Stimulated activated CD4-positive, alpha-beta T cell treated with anti-CD3 and anti-CD28 coated beads, Interleukin-1b, Interleukin-23, amount 100 ng/mL, for 1 hour (primary cell): ENCODE data around the gene FAM177A1.
"Not testable (repeated sequence)": the region's sequence is repeated elsewhere in the genome, so short reads cannot be mapped to it uniquely, and the experiment has no call there.

Experiments
- DNase-seq, 2 donors: peaks; one replicate each; pipeline ENCODE4 v3.0.0-alpha.2; 2020; ENCODE audit warnings: low read depth in 2 of 2

FAM177A1 gene

DNA sequence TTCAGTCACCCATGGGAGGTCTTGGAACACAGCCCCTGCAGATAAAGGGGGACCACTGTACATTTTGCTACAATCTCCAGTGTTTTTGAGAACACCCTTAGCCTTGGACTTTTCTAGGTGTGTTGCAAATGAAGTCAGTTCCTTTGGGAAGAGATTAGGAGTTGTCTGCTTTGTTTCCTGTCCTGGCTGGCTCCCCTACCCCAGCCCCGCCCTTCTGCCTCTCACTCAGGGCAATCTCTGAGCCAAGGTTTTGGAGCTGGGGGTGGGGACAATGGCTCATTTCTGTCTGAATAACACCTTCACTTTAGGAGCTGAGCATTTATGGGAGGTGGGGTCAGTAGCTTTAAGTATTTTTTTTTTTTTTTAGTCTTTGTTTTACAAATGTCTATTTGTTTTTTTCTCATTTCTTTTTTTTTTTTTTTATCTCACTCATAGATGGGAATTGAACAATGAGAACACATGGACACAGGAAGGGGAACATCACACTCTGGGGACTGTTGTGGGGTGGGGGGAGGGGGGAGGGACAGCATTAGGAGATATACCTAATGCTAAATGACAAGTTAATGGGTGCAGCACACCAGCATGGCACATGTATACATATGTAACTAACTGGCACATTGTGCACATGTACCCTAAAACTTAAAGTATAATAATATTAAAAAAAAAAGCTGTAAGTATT is 15.2 kb downstream of the FAM177A1 start:
- not testable (repeated sequence) for DNase-seq

DNA sequence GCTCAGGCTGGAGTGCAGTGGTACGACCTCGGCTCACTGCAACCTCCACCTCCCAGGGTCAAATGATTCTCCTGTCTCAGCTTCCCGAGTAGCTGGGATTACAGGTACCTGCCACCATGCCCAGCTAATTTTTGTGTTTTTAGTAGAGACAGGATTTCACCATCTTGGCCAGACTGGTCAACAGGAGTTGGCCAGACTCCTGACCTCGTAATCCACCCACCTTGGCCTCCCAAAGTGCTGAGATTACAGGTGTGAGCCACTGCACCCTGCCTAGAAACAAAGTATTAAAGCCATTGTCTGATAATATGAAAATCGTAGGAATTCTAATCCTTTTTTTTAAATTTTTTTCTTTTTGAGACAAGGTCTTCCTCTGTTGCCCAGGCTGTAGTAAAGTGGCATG is 19.7 kb downstream of the FAM177A1 start:
- DNase-seq: not testable (repeated sequence)

DNA sequence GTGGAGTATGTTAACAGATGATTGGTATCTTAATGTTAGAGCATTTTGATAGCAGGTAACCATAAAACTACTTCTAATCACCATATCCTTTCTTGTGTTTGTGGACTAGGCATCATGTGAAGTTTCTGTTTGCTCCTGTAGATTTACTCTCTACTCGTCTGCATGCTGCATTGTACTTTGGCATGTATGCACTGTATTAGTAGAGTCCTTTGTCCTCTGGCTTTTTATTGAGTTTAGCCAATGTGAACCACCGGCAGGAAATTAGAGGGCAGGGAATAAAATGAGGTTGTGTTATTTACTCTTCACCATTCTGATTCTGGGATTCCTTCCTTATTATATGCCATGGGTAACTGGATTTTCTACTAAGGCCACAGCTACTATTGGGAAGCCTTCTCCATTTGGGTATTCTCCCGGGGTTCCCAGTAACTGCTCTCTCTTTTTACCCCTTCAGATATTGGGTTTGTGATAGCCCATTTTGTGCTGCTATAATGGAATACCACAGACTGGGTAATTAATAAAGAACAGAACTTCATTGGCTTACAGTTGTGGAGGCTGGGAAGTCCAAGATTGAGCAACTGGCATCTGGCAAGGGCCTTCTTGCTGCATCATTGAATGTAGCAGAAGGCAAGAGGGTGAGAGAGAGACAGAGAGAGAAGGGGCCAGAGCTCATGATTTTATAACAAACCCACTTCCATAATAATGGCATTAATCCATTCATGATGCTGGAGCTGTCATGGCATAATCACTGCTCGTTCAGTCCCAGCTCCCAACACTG is 22.4 kb downstream of the FAM177A1 start:
- no peak for DNase-seq

DNA sequence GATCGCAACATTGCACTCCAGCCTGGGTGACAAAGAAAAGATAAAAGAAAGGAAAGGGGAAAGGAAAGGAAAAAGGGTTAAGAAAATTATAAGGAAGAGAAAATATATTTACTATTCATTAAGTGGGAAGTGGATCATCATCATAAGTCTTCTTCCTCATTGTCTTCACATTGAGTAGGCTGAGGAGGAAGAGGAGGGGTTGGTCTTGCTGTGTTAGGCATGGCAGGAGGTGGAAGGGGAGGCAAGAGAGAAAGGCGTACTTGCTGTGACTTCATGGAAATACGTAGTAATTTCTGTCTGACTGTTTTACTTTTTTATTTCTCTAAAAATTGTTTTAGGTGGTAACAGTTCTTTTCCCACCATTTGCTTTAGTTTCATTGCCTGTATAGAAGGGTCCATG is 26.2 kb downstream of the FAM177A1 start:
- DNase-seq: no peak

DNA sequence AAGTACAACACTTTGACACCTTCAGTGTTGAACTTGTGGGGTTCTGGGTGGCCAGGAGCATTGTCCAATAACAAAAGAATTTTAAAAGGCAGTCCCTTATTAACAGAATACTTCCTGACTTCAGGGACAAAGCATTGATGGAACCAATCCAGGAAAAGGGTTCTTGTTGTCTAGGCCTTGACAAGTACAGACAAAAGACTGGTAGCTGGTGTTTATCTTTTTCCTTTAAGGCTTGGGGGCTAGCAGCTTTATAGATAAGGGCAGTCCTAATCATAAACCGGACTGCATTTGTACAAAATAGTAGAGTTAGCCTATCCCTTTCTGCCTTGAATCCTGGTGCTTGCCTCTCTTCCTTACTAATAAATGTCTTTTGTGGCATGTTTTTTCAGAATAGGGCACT is 27.4 kb downstream of the FAM177A1 start:
- DNase-seq: no peak

DNA sequence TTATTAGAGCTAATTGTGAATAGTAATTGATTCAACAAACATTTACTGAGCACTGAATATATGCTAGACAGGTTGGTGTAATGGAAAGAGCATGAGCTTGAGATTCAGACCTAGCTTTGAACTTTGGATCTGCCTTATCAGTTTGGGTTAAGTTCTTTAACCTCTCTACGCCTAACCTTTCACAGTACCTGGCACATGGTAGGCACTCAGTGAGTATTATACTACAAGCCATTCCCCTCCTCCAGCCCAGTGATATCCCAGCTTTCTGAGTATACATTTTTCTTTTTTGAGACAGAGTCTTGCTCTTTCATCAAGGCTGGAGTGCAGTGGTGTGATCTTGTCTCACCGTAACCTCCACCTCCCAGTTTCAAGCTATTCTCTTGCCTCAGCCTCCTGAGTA is 32.0 kb downstream of the FAM177A1 start:
- no peak for DNase-seq

DNA sequence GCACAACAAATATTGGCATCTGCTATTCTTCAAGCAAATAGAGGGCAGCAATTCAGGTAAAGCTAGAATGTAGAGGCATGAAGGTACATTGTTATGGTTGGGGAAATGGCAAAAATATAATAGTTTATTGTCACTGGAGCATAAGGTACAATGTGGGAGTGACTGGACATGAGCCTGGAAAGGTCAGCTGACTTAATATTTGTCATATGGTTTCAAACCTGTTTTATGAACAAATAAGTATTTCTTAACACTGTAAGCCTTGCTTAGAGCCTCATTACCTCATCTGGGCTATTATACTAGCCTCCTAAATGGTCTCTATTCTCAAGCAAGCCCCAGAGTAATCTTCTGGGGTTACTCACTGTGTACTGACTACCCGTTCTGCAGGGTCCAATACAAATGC is 33.7 kb downstream of the FAM177A1 start:
- no peak for DNase-seq

DNA sequence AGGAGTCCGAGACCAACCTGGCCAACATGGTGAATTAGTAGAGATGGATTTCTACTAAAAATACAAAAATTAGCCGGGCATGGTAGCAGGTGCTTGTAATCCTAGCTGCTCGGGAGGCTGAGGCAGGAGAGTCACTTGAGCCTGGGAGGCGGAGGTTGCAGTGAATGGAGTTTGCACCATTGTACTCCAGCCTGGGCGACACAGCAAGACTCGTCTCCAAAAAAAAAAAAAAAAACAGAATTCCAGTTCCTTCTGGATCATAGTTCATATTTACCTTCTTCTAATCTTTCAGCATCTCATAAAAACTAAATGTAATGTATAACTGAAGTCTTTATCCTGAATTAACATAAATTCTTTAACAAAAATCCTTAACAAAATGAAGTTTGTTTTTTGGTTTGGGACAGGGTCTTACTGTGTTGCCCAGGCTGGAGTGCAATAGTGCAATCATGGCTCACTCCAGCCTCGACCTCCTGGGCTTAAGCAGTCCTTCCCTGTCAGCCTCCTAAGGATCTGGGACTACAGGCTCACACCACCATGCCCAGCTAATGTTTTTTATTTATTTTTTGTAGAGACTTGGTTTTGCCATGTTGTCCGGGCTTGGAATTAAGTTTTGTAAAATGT is 37.6 kb downstream of the FAM177A1 start:
- DNase-seq: no peak

DNA sequence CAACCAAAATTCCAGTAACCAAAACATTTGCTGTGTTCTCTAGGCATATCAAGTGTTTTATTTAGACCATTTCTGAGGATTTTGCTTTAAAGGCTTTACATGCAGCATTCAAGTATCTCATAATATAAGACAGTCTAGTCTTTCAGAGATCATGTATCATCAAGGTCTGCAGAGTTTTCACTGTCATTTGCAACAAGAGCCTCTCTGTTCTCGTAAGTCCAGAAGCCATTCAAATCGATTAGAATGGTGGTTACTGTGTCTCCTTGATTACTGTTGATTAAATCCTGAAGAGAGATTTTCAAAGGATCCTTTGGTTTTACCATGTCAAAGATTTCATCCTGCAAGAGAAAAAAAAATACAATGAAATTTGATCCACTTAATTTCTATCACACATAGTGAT is 39.4 kb downstream of the FAM177A1 start:
- DNase-seq: no peak

DNA sequence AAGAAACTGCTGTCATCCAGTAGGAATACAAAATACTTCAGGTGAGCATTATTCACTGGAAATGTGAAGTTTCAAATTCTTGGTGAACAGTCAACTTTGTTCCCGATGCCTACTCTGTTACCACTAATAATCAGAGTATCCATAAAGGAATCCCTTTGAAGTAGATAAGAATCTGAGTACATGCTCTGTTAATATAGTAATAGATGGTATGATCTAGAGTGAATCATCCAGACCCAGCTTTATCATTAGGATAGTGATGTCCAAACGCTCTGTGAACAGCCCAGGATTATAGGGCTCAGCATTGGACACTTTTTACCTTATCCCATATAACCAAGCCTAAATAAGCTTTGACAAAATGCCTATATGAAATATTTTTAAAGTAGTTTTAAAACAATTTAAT is 42.4 kb downstream of the FAM177A1 start:
- DNase-seq: no peak

DNA sequence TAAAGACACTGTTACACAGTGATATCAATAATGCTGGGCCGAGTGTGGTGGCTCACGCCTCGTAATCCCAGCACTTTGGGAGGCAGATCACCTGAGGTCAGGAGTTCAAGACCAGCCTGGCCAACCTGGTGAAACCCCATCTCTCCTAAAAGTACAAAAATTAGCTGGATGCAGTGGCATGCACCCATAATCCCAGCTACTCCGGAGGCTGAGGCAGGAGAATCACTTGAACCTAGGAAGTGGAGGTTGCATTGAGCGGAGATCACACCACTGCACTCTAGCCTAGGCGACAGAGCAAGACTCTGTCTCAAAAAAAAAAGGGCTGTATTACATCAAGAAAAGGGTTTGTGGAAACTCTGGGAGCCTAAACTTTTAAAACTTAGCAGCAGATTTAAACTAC is 48.6 kb downstream of the FAM177A1 start:
- not testable (repeated sequence) for DNase-seq

DNA sequence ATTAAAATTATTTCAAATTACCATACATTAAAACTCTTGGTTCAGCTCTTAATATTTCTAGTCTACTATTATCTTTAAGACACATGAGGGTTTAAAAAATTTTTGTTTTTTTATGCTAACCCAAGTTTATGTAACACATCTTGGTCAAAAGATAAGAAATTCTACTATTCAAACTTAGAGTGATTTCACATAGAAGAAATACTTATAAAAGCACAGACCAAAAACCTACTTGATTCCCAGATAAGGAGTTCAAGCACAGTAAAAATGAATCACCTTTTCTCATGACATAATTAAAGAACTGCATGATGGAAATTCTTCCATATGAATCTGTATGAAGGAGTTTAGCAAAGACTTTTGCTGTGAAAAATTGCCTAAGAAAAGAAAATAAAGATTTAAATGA is 61.8 kb downstream of the FAM177A1 start:
- no peak for DNase-seq

DNA sequence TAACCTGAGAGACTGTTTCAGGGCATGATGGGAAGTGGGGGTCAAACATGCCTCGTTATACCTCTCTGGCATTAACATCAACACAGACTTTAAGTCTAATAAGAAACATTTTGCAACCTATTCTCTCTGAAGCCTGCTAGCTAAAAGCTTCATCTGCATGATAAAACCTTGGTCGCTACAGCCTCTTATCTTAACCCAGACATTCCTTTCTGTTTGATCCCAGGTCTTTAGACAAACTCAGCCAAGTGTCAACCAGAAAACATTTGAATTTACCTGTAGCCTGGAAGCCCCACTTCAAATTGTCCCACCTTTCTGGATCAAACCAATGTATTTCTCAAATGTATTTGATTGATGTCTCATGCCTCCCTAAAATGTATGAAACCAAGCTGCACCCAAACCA is 66.6 kb downstream of the FAM177A1 start:
- DNase-seq: no peak

DNA sequence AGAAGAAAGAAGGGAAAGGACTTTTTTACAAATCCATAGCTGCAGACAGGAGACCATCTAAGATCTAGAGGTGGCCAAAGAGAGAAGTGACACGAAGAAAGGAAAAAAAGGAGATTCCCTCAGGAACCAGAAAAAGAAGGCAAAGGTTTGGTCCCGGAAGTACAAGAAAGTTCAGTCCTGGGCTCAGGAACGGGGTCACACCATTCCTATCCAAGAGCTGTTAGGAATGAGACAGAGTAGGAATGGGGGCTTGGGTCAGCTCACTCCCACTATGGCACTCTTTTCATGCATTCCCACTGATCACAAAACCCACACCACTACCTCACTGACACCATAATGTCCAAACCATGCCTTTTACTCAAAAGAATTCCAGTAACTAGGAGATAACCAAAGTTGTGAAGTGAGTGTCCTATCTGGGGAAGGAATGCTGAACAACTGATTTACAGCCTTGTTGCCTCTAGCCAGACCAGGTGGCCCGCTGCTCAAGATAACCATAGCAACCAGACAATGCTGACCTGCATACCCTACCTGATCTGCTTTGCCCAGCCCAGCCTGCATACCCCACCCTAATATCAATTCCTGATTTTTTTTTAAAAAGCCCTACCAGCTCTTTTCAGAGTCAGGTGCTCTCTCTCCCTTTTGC is 67.4 kb downstream of the FAM177A1 start:
- no peak for DNase-seq

DNA sequence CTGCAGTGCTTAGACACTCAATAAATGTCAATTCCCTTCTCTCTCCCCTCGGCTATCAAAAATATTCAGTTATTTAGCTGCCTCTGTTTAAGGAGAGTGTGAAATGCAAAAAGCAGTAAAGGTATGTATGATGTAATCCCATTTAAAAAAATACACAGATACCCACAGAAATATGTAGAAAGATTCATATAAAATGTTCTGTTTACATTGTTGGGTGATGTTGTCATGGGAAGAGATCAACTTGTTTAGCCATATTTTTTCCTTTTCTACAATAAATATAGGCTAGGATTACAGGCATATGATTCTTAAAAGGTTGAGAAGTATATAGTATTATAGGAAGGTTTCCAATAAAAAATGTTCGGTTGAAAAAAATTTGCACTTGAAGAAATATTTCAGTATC is 68.0 kb downstream of the FAM177A1 start:
- no peak for DNase-seq

DNA sequence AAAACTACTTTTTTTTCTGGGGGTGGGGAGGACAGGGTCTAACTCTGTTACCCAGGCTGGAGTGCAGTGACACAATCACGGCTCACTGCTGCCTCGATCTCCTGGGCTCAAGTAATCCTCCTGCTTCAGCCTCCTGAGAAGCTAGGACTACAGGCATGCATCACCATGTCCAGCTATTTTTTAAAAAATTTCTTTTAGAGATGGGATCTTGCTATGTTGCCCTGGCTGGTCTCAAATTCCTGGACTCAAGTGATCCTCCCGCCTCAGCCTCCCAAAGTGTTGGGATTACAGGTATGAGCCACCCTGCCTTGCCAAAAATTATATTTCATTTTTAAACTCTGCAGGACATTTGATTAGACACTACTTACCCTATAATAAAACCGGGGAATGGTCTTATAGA is 70.2 kb downstream of the FAM177A1 start:
- DNase-seq: no peak

DNA sequence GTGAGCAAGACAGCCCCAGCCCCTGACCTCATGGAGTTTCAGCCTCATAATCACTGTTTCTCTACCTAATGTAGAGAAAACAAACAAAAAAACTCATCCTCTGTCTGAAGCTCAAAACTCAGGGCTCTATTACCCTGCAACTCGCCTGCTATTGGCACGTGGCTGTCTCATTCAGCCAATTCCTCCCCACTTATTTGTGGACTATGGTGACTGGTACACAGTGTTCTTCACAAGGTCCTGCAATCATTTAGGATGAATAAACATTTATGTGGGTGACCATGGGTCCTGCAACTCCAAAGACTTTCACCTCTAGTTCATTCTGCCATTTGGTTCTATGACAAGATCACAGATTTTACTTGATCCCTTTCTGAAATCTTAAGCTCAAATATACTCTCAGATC is 71.0 kb downstream of the FAM177A1 start:
- DNase-seq: no peak

DNA sequence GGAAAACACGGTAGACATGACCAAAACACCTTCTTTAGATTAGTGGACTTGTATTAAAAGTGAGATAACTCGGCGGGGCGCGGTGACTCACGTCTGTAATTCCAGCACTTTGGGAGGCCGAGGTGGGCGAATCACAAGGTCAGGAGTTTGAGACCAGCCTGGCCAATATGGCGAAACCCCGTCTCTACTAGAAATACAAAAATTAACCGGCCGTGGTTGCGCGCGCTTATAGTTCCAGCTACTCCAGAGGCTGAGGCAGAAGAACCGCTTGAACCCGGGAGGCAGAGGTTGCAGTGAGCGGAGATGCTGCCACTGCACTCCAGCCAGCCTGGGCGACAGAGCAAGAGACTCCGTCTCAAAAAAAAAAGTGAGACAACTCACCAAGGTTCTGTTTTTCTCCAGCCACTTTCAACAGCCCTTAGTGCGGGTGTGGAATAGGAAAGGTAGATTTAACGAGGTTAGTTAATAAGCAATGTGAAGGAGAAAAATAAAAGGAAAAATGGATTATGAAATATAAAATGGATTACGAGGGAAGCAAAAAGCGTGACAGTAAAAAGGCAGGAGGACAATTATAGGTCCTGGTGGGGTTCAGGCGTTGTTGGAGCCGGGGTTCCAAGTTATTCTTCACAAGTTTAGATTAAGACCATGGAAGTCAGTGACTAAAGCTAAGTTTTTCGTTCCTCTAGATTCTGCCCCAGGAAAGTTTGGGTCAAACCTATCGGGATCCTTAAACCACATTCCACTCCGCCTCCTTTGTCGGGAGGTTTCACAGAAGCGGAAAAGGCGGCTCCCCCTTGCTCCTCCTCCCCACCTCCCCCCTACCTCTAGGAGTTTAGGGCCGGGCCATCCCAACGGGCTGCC is 75.2 kb downstream of the FAM177A1 start:
- no peak for DNase-seq

DNA sequence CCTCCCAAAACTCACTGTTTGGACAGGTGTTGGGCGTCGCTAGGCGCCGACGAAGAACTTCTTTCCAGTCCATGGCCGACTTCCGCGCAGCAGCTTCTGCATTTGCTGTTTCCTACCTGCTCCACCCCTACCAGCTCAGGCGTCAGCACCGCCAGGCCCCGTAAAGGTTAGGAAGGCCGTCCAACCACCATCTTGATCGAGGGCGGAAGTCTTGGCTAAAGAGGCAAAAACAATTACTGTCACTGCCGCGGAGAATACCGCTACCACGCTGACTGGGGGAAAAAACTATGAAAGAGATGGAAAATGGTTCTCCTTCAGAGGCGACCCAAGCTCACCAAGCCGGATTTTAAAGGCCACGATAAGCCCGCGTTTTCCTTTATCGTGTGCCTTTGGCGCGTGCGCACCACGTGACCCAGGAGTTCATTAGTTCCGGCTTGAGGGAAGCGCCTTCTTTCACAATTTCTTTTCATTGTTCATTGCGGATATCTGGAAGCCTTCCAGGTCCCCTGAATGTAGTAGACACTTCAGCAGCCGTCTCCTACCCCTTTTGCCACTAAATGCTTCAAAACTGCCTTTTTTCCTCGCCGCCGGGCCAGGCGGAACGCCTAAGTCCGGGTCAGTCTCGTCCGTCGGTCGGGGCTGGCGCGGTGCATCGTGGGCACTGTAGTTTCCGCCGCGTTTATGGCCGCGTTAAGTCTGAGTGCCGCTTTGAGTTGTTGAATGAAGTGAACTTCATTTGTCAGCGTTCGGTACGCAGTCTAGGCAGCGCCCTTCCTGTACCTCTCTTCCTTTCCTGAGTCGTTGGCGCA is 76.0 kb downstream of the FAM177A1 start, which contains the start of the genes PPP2R3C and PRORP:
Gene PPP2R3C (minus strand): TSS at position 104 of the 809 bp plus-strand sequence. CDS start 31 bp downstream, at position 73.
Gene PRORP (plus strand): TSS at position 666 of the 809 bp plus-strand sequence. CDS start 694 bp downstream, outside the sequence.
- peak; percentile 59 to 76 for DNase-seq

DNA sequence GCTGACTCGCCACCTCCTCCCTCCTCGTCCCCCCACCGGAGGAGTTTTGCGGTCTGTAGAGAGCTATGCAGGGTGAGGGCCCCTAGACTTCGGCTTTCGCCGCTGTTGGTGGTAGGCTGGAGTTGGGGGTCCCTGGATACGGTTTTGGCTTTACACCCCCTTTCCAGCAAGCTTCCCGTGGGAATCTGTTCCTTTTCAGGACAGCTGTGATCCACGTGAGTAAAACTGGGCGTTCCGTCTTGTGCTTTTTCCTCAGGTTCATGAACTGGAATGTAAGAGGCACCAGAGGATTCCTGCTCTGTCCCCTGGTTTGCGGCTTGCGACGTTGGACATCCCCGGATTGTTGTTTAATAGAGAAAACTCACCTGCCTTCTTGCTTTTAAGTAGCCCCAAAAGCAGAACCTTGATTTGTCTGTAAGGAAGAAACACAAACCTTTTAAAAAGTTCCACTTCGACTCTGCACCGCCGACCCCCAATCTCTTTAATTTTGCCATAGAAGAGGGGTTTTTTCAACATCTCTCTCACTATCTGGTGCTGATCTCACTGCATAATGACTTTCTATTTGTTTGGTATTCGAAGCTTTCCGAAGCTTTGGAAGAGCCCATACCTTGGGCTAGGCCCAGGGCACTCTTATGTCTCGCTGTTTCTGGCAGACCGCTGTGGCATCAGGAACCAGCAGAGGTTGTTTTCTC is 76.8 kb downstream of the FAM177A1 start:
- peak in 1 of 2 donors; percentile 13 for DNase-seq
